HG03520 (cell line): ENCODE results near the gene GPR156.

Source experiments
- ATAC-seq: cut with Tn5 transposase; IDR thresholded peaks from one replicate; pipeline ENCODE4 v1.9.1; 2021; ENCODE audit warnings: mild to moderate bottlenecking, moderate library complexity; ENCODE audit not compliant: unreplicated experiment

The GPR156 gene

GRCh38 chr3:120196812-120197211 lies 88.2 kb downstream of the GPR156 start:
- no peak for ATAC-seq

GRCh38 chr3:120196333-120196732 lies 88.7 kb downstream of the GPR156 start:
- no peak for ATAC-seq

GRCh38 chr3:120193554-120193953 lies 91.5 kb downstream of the GPR156 start:
- no peak for ATAC-seq

GRCh38 chr3:120192579-120192978 lies 92.4 kb downstream of the GPR156 start:
- ATAC-seq, result no peak

GRCh38 chr3:120192159-120192558 lies 92.9 kb downstream of the GPR156 start:
- no peak for ATAC-seq

GRCh38 chr3:120182613-120183511 lies 102.2 kb downstream of the GPR156 start:
- ATAC-seq, result no peak

- ATAC-seq, result no peak
Observed at GRCh38 chr3:120181632-120182031, 103.4 kb downstream of the GPR156 start.

GRCh38 chr3:120180731-120181412 lies 104.2 kb downstream of the GPR156 start:
- no peak for ATAC-seq

GRCh38 chr3:120177707-120178306 lies 107.2 kb downstream of the GPR156 start:
- ATAC-seq, result no peak

- no peak for ATAC-seq
Observed at GRCh38 chr3:120177151-120177550, 107.9 kb downstream of the GPR156 start.

- ATAC-seq, result no peak
Observed at GRCh38 chr3:120174811-120175539, 110.0 kb downstream of the GPR156 start.

GRCh38 chr3:120173056-120173675 lies 111.9 kb downstream of the GPR156 start:
- no peak for ATAC-seq

GRCh38 chr3:120172070-120172469 lies 113.0 kb downstream of the GPR156 start:
- no peak for ATAC-seq

- no peak for ATAC-seq
Observed at GRCh38 chr3:120171134-120171873, 113.7 kb downstream of the GPR156 start.

- no peak for ATAC-seq
Observed at GRCh38 chr3:120170223-120170622, 114.8 kb downstream of the GPR156 start.

GRCh38 chr3:120169407-120169806 lies 115.6 kb downstream of the GPR156 start:
- no peak for ATAC-seq

- no peak for ATAC-seq
Observed at GRCh38 chr3:120168611-120169010, 116.4 kb downstream of the GPR156 start.

- no peak for ATAC-seq
Observed at GRCh38 chr3:120168038-120168437, 117.0 kb downstream of the GPR156 start.

GRCh38 chr3:120167488-120167887 lies 117.5 kb downstream of the GPR156 start:
- no peak for ATAC-seq

GRCh38 chr3:120163816-120164215 lies 121.2 kb downstream of the GPR156 start:
- ATAC-seq, result no peak
